ENCODE results near the gene CLP1.
"Not testable (repeated sequence)": the region's sequence is repeated elsewhere in the genome, so short reads cannot be mapped to it uniquely, and the experiment has no call there.

The CLP1 gene

GRCh38 chr11:57690474-57690873, 32.9 kb downstream of the CLP1 start:
- H3K36me3 ChIP-seq (ENCODE audit: insufficient read depth, low read length), result peaks cover 25% of the 10 kb centered on the region
- not testable (repeated sequence) for H3K4me1 ChIP-seq (ENCODE audit: control insufficient read depth, insufficient read depth, low read length, unreplicated experiment); H2AFZ ChIP-seq (ENCODE audit: low read length, unreplicated experiment); H3K27ac ChIP-seq (ENCODE audit: low read depth, low read length); H3K4me3 ChIP-seq (ENCODE audit: low read depth, low read length); H3K27me3 ChIP-seq (ENCODE audit: insufficient read depth, low read length); H3K79me2 ChIP-seq (ENCODE audit: control insufficient read depth, insufficient read depth, low read length, unreplicated experiment)

GRCh38 chr11:57698843-57699365, 41.3 kb downstream of the CLP1 start:
- no peaks in the 10 kb centered on the region for H3K27me3 ChIP-seq (ENCODE audit: insufficient read depth, low read length)

GRCh38 chr11:57699813-57700212, 42.3 kb downstream of the CLP1 start:
- H3K36me3 ChIP-seq (ENCODE audit: insufficient read depth, low read length), result peaks cover 30% of the 10 kb centered on the region
- H2AFZ ChIP-seq (ENCODE audit: low read length, unreplicated experiment), result no peak overlapping the region
- H3K27ac ChIP-seq (ENCODE audit: low read depth, low read length), result no peak overlapping the region
- H3K79me2 ChIP-seq (ENCODE audit: control insufficient read depth, insufficient read depth, low read length, unreplicated experiment), result no peaks in the 10 kb centered on the region
- no peaks in the 10 kb centered on the region for H3K27me3 ChIP-seq (ENCODE audit: insufficient read depth, low read length)
- no peaks in the 10 kb centered on the region for H3K4me1 ChIP-seq (ENCODE audit: control insufficient read depth, insufficient read depth, low read length, unreplicated experiment)
- no peak overlapping the region for H3K4me3 ChIP-seq (ENCODE audit: low read depth, low read length)

More at GRCh38 chr11:57698843-57699365, 41.3 kb downstream of the CLP1 start:
- Histone ChIP-seq H3K4me3 (ENCODE audit: low read depth, low read length) (no peak overlapping the region), H3K79me2 (ENCODE audit: control insufficient read depth, insufficient read depth, low read length, unreplicated experiment) (no peaks in the 10 kb centered on the region), H3K27ac (ENCODE audit: low read depth, low read length) (no peak overlapping the region), H3K36me3 (ENCODE audit: insufficient read depth, low read length) (peaks cover 25% of the 10 kb centered on the region; the same call in 1 of the 2 replicates), H2AFZ (ENCODE audit: low read length, unreplicated experiment) (no peak overlapping the region), H3K4me1 (ENCODE audit: control insufficient read depth, insufficient read depth, low read length, unreplicated experiment) (no peaks in the 10 kb centered on the region)

- Histone ChIP-seq H3K27ac (ENCODE audit: low read depth, low read length) (no peak overlapping the region), H3K36me3 (ENCODE audit: insufficient read depth, low read length) (peaks cover 31% of the 10 kb centered on the region), H3K79me2 (ENCODE audit: control insufficient read depth, insufficient read depth, low read length, unreplicated experiment) (no peaks in the 10 kb centered on the region), H3K27me3 (ENCODE audit: insufficient read depth, low read length) (no peaks in the 10 kb centered on the region), H2AFZ (ENCODE audit: low read length, unreplicated experiment) (no peak overlapping the region), H3K4me1 (ENCODE audit: control insufficient read depth, insufficient read depth, low read length, unreplicated experiment) (no peaks in the 10 kb centered on the region), H3K4me3 (ENCODE audit: low read depth, low read length) (no peak overlapping the region)
Observed at GRCh38 chr11:57700425-57700824, 42.9 kb downstream of the CLP1 start.

- Histone ChIP-seq H3K27ac (ENCODE audit: low read depth, low read length) (no peak overlapping the region), H2AFZ (ENCODE audit: low read length, unreplicated experiment) (no peak overlapping the region), H3K36me3 (ENCODE audit: insufficient read depth, low read length) (peaks cover 22% of the 10 kb centered on the region), H3K27me3 (ENCODE audit: insufficient read depth, low read length) (no peaks in the 10 kb centered on the region), H3K4me3 (ENCODE audit: low read depth, low read length) (no peak overlapping the region), H3K79me2 (ENCODE audit: control insufficient read depth, insufficient read depth, low read length, unreplicated experiment) (no peaks in the 10 kb centered on the region), H3K4me1 (ENCODE audit: control insufficient read depth, insufficient read depth, low read length, unreplicated experiment) (no peaks in the 10 kb centered on the region)
Observed at GRCh38 chr11:57703341-57703740, 45.8 kb downstream of the CLP1 start.

- peaks cover 18% of the 10 kb centered on the region for H3K36me3 ChIP-seq (ENCODE audit: insufficient read depth, low read length)
- H3K27me3 ChIP-seq (ENCODE audit: insufficient read depth, low read length), result no peaks in the 10 kb centered on the region
- H3K27ac ChIP-seq (ENCODE audit: low read depth, low read length), result no peak overlapping the region
- peaks cover 3% of the 10 kb centered on the region for H3K79me2 ChIP-seq (ENCODE audit: control insufficient read depth, insufficient read depth, low read length, unreplicated experiment)
- no peaks in the 10 kb centered on the region for H3K4me1 ChIP-seq (ENCODE audit: control insufficient read depth, insufficient read depth, low read length, unreplicated experiment)
- H2AFZ ChIP-seq (ENCODE audit: low read length, unreplicated experiment), result no peak overlapping the region
- H3K4me3 ChIP-seq (ENCODE audit: low read depth, low read length), result no peak overlapping the region
Observed at GRCh38 chr11:57704932-57705331, 47.4 kb downstream of the CLP1 start.

- H3K79me2 ChIP-seq (ENCODE audit: control insufficient read depth, insufficient read depth, low read length, unreplicated experiment); H3K27ac ChIP-seq (ENCODE audit: low read depth, low read length); H3K4me1 ChIP-seq (ENCODE audit: control insufficient read depth, insufficient read depth, low read length, unreplicated experiment); H2AFZ ChIP-seq (ENCODE audit: low read length, unreplicated experiment); H3K27me3 ChIP-seq (ENCODE audit: insufficient read depth, low read length); H3K4me3 ChIP-seq (ENCODE audit: low read depth, low read length): not testable (repeated sequence)
- peaks cover 18% of the 10 kb centered on the region for H3K36me3 ChIP-seq (ENCODE audit: insufficient read depth, low read length)
Observed at GRCh38 chr11:57705432-57705831, 47.9 kb downstream of the CLP1 start.

- no peak overlapping the region for H3K4me3 ChIP-seq (ENCODE audit: low read depth, low read length)
- no peaks in the 10 kb centered on the region for H3K27me3 ChIP-seq (ENCODE audit: insufficient read depth, low read length)
- peaks cover 13% of the 10 kb centered on the region for H3K4me1 ChIP-seq (ENCODE audit: control insufficient read depth, insufficient read depth, low read length, unreplicated experiment)
- H3K79me2 ChIP-seq (ENCODE audit: control insufficient read depth, insufficient read depth, low read length, unreplicated experiment), result peaks cover 38% of the 10 kb centered on the region
- peaks cover under 1% of the 10 kb centered on the region for H3K36me3 ChIP-seq (ENCODE audit: insufficient read depth, low read length)
- H3K27ac ChIP-seq (ENCODE audit: low read depth, low read length), result no peak overlapping the region
- no peak overlapping the region for H2AFZ ChIP-seq (ENCODE audit: low read length, unreplicated experiment)
Observed at GRCh38 chr11:57709802-57710367, 52.3 kb downstream of the CLP1 start.

Measured in ACC112 (cell line).